HG02798 (cell line): Measurements from ENCODE around the gene LECT2.

Experiments
- ATAC-seq: cut with Tn5 transposase; IDR thresholded peaks from one replicate; pipeline ENCODE4 v1.9.1; 2021; ENCODE audit warnings: mild to moderate bottlenecking; ENCODE audit not compliant: unreplicated experiment, poor library complexity

The LECT2 gene

GRCh38 chr5:135954899-135955298 is at the start of gene LECT2:
Gene LECT2 (minus strand): TSS chr5:135954983. CDS start chr5:135954833, 150 bp downstream.
- ATAC-seq, result no peak

GRCh38 chr5:136004436-136004835 is 49.7 kb upstream of the LECT2 start:
- no peak for ATAC-seq

DNA sequence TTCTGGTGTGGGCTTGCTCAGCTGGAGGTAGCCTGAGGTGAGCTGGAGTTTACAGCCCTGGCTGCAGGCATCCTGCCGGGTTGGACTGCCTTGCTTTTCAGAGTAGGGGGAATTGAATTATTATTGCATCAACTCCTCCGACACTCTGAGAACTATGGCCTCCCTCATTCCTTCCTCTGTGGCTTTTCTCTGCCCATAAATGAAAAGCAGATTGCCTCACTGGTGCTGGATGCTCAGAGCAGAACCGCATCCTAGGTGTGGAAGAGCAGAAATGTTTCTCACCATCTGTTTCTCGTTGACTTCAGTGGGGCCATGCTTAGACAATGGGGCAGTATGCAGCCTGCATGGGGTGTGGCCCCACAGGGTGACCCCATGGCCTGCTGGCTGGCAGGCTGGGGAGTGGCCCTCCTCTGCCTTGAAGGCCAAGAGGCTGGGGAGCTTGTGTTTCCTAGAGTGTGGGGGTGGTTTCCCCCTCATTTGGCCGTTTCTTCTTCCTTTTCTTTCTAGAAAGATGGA is 46.7 kb upstream of the LECT2 start:
- no peak for ATAC-seq

- ATAC-seq, result no peak
Measured at GRCh38 chr5:136000932-136001331, 46.1 kb upstream of the LECT2 start.

- no peak for ATAC-seq
Measured at GRCh38 chr5:136000147-136000546, 45.4 kb upstream of the LECT2 start.

DNA sequence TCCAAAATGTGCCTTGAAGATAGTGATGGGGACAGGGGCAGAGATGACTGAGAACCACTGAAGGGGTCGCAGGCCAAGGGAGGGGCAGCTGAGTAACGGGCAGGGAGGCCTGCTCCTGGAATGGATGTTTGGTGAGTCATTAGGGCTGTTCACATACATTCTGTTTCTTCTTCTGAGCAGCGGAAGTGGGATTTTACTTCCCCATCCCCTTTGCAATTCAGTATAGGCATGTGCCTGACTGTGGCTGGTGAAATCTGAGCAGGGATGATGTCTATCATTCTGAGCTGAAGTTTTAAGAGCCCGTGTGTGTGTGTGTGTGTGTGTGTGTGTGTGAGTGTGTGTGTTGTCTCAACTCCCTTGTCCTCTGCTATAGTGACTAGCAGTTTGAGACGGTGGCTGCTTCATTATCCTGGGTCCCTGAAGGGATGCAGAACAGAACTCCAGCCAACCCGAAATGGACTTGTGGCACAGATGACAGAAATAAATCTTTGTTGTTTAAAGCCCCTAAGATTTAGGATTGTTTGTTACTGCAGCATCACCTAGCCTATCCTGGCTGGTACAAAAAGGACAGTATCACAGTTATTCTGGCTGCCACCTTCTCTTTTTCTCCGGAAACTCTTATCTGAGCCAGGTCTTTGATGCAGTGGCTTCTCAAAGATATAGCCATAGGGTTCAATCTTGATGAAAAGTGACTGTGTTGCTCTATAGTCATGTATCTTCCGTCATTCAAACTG is 44.8 kb upstream of the LECT2 start:
- no peak for ATAC-seq

- no peak for ATAC-seq
Measured at GRCh38 chr5:135998889-135999288, 44.1 kb upstream of the LECT2 start.

- no peak for ATAC-seq
Measured at GRCh38 chr5:135997673-135998335, 43.0 kb upstream of the LECT2 start.

GRCh38 chr5:135996611-135997010 is 41.8 kb upstream of the LECT2 start:
- no peak for ATAC-seq

DNA sequence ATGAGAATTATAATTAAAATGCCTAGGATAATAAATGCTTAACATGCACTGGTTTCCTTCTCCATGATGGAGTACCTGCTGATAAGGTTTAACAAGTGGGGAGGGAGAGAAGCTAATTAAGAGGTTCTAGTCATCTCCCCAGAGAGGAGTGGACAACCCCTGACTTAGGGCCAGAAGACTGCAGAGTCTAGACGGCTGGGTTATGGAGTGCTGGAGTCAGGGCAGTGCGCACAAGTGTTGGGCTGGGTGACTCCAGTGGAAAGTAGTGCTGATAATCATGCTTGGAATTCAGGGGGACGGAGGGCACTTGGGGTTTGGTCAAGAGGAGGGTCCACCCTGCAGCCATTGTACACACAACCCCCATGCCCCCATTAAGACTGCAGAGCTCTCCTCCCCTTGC is 41.2 kb upstream of the LECT2 start:
- no peak for ATAC-seq

DNA sequence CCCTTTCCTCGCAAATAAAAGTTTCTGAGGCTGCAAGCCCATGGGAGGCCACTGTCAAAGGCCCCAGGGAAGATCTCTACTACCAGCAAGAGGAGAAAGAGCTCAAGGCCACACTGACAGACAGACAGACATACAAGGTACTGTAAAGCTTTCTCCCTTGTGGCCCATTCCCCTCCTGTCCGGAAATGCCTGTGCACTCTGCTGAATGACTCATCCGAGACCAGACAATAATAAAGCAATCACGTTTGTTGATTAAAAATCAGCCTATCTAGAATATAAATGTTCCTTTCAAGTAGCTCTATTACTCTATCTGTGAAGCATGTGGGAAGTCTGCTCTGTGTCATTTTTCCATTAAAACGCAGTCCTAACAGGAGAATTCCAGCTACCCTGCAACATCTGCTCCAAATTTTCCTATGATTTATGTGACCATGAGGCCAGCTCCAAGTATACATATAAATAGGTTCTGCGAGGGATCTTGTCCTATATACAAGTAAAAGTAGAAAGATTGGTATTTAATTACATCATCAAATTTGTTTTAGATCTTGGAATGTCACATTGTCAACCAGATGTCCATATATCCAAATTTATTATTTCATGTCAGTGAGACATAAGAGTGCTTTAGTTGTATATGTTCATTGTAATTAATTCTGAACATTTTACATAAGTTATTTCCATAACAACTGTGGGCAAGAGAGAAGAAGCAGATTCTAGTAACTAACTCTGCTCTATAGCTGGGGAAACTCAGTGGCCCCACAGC is 39.3 kb upstream of the LECT2 start:
- no peak for ATAC-seq

- ATAC-seq, result no peak
Measured at GRCh38 chr5:135993335-135993879, 38.6 kb upstream of the LECT2 start.

GRCh38 chr5:135991429-135991828 is 36.6 kb upstream of the LECT2 start:
- no peak for ATAC-seq

DNA sequence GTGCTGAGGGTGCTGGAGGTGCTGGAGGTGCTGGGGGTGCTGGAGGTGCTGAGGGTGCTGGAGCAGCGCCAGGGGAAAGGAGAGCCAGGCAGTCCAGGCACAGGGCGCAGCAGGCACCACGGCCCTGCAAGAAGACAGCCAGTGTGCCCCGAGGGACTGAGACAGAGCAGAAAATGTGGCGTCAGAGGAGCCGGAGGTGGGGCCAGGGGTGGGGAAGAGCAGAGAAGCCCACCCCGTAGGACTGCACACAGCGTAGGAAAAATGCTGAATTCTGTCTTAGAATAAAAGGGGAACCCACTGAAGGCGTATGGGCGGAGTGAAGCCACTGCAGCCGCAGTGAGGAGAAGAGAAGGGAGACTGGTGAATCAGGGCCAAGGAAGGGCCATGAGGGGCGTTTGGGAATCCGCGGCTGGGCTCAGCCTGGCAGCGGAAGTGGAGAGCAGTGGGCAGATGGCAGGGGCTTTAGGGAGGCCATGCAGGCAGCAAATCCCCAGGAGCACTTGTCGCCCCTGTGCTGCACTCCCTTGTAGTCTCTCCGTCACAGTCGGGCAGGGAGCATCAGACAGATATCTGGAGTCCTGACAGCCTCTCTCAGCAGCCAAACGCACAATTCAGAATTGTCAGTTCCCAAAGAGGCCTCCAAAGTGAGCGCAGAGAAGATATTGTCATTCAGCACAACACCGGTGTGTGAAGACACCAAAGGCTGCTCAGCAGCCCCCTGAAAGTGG is 35.9 kb upstream of the LECT2 start:
- ATAC-seq, result no peak

DNA sequence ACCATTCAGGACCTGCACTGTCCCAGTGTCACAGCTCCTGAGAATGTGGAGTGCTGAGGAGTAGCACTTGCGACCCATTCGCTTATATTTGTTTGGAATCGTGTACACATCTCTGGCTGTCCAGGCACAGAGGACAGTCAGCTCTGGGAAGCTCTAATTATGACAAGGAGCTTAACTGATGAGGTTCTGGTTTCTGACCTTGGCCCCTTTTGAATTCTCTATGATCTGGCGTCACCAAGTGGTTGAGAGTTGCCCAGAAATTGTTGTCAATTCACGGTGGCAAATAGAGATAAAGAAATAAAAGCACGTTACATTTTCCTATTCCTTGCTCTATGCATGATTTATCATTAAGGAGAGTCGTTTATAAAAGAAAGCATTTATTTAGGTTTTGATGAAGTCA is 34.9 kb upstream of the LECT2 start:
- no peak for ATAC-seq

- ATAC-seq, result no peak
Measured at GRCh38 chr5:135988546-135988945, 33.8 kb upstream of the LECT2 start.

GRCh38 chr5:135986891-135987401 is 32.2 kb upstream of the LECT2 start:
- ATAC-seq, result no peak

- ATAC-seq, result no peak
Measured at GRCh38 chr5:135986401-135986800, 31.6 kb upstream of the LECT2 start.

- ATAC-seq, result no peak
Measured at GRCh38 chr5:135985951-135986350, 31.2 kb upstream of the LECT2 start.

GRCh38 chr5:135980620-135981019 is 25.8 kb upstream of the LECT2 start:
- ATAC-seq, result no peak
